Astrocyte of the spinal cord (primary cell): Measurements from ENCODE around the gene NRG2.

Source experiments
- DNase-seq: peaks from one replicate; pipeline ENCODE4 v3.0.0; 2011; ENCODE audit warnings: low read depth, low spot score
- H3K4me3 ChIP-seq: 2 replicates; pipeline ENCODE4 v1.5.1; 2011; ENCODE audit warnings: low read depth, mild to moderate bottlenecking, low read length, moderate library complexity
- CTCF ChIP-seq: IDR thresholded peaks from 2 replicates; pipeline ENCODE4 v1.5.1; 2012; ENCODE audit warnings: low read depth, mild to moderate bottlenecking, low read length, inconsistent platforms
- in situ Hi-C: cut with HindIII; loops from 2 replicates; pipeline ENCODE4 v1.10.0; 2017; ENCODE audit warnings: low sequenced_read_pairs

The NRG2 gene

GRCh38 chr5:139863855-139864558, 179.1 kb downstream of the NRG2 start:
- TF ChIP-seq CTCF = peak; percentile 91
- in situ Hi-C loops = no loop called here
- no peak overlapping the region for H3K4me3 ChIP-seq
- peak; percentile 45 for DNase-seq

GRCh38 chr5:139863361-139863760, 179.7 kb downstream of the NRG2 start:
- no peak for TF ChIP-seq CTCF
- in situ Hi-C loops = no loop called here
- no peak overlapping the region for H3K4me3 ChIP-seq
- no peak for DNase-seq

GRCh38 chr5:139862803-139863202, 180.3 kb downstream of the NRG2 start:
- no peak overlapping the region for H3K4me3 ChIP-seq
- in situ Hi-C loops = no loop called here
- no peak for TF ChIP-seq CTCF
- DNase-seq = no peak

- in situ Hi-C loops = no loop called here
- no peak overlapping the region for H3K4me3 ChIP-seq
- TF ChIP-seq CTCF = no peak
- peak; percentile 35 for DNase-seq
These were observed 180.8 kb downstream of the NRG2 start for GRCh38 chr5:139862313-139862712.

GRCh38 chr5:139861889-139862207, 181.3 kb downstream of the NRG2 start:
- in situ Hi-C loops = no loop called here
- TF ChIP-seq CTCF = no peak
- H3K4me3 ChIP-seq = no peak overlapping the region
- DNase-seq = no peak

- no peak overlapping the region for H3K4me3 ChIP-seq
- in situ Hi-C loops = no loop called here
- DNase-seq = no peak
- no peak for TF ChIP-seq CTCF
These were observed 181.8 kb downstream of the NRG2 start for GRCh38 chr5:139861021-139861888.
